KMS-11 (cell line): ENCODE measurements around the gene PTPRF.

ENCODE experiments used
- H2AFZ ChIP-seq: fragments of 200-600 bp; sonication (generic); 2 replicates; pipeline ENCODE4 v1.6.1; 2016; ENCODE audit warnings: antibody characterized with exemption, mixed run types, low read depth
- H3K27ac ChIP-seq: fragments of 200-600 bp; sonication (generic); 2 replicates; pipeline ENCODE4 v1.6.1; 2016; ENCODE audit warnings: mild to moderate bottlenecking, mixed run types
- H3K27me3 ChIP-seq: fragments of 200-600 bp; sonication (generic); 2 replicates; pipeline ENCODE4 v1.6.1; 2017; ENCODE audit warnings: mild to moderate bottlenecking, low read depth, mixed run types, moderate library complexity; ENCODE audit not compliant: insufficient read depth
- H3K36me3 ChIP-seq: fragments of 200-600 bp; sonication (generic); 2 replicates; pipeline ENCODE4 v1.6.1; 2017; ENCODE audit warnings: mild to moderate bottlenecking, mixed run types; ENCODE audit not compliant: insufficient read depth
- H3K4me1 ChIP-seq: fragments of 200-600 bp; sonication (generic); 2 replicates; pipeline ENCODE4 v1.6.1; 2016; ENCODE audit warnings: mild to moderate bottlenecking, low read depth, mixed run types; ENCODE audit not compliant: poor library complexity, severe bottlenecking
- H3K4me2 ChIP-seq: fragments of 200-600 bp; sonication (generic); 2 replicates; pipeline ENCODE4 v1.7.0; 2016; ENCODE audit warnings: mild to moderate bottlenecking, mixed run types
- H3K4me3 ChIP-seq: fragments of 200-600 bp; sonication (generic); IDR thresholded peaks from 2 replicates; pipeline ENCODE4 v1.6.1; 2017; ENCODE audit warnings: low read depth, low read length, mixed read lengths; ENCODE audit not compliant: insufficient read depth
- H3K79me2 ChIP-seq: fragments of 200-600 bp; sonication (generic); 2 replicates; pipeline ENCODE4 v1.6.1; 2016; ENCODE audit warnings: low read depth, mixed run types; ENCODE audit not compliant: insufficient read depth
- H3K9ac ChIP-seq: fragments of 200-600 bp; sonication (generic); 2 replicates; pipeline ENCODE4 v1.6.1; 2016; ENCODE audit warnings: mild to moderate bottlenecking, mixed run types
- H4K20me1 ChIP-seq: fragments of 200-600 bp; sonication (generic); 2 replicates; pipeline ENCODE4 v1.6.1; 2016; ENCODE audit warnings: mild to moderate bottlenecking, mixed run types; ENCODE audit not compliant: insufficient read depth
- CTCF ChIP-seq: fragments of 200-600 bp; sonication (generic); conservative IDR thresholded peaks from 2 replicates; pipeline ENCODE4 v1.6.1; 2017; ENCODE audit warnings: low read depth, mild to moderate bottlenecking, antibody characterized with exemption, low read length, moderate library complexity, mixed read lengths

PTPRF gene

DNA sequence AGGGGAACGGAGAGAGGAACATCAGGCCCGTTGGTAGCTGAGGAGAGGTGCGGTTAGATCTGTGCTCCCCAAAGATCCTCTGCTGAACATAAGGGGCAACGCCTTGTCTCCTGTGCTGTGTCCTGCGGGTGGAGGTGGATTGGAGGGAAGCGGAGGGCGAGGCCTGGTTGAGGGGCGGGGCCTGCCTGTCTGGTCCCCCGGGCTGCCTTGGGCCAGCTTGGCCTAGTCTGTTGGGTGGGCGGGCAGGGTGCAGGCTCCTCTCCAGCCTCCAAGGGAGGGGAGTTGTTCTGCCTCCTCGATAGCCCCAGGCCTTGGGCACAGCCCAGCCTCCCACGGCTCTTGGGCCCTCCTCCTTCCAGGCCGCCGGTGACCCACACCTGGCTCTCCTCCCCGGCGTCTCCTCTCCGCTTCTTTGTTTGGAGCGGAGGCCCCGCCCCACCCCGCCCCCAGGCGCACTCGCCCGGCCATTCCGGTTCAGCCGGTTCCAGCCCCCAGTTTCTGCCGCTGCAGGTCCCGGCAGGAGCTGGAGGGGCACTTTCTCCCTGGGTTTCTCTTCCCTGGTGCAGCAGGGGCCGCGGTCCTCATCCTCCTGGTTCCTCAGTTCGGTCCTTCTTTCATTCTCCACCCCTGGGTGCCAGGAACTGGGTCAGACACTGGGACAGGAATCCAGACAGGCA, 19.4 kb downstream of the PTPRF start:
- H3K79me2 ChIP-seq = no peaks in the 10 kb centered on the region
- no peak overlapping the region for H3K4me2 ChIP-seq
- H3K4me3 ChIP-seq = no peak overlapping the region
- no peak overlapping the region for H3K27ac ChIP-seq
- no peak overlapping the region for H3K9ac ChIP-seq
- H3K4me1 ChIP-seq = peaks cover 3% of the 10 kb centered on the region
- H3K27me3 ChIP-seq = no peaks in the 10 kb centered on the region
- H2AFZ ChIP-seq = no peak overlapping the region
- no peak for TF ChIP-seq CTCF
- H3K36me3 ChIP-seq = no peaks in the 10 kb centered on the region
- H4K20me1 ChIP-seq = no peaks in the 10 kb centered on the region

GRCh38 chr1:43550598-43551246, 20.0 kb downstream of the PTPRF start:
- Histone ChIP-seq H3K4me2 (no peak overlapping the region), H2AFZ (no peak overlapping the region), H4K20me1 (no peaks in the 10 kb centered on the region), H3K4me3 (no peak overlapping the region), H3K27ac (no peak overlapping the region), H3K79me2 (no peaks in the 10 kb centered on the region), H3K27me3 (no peaks in the 10 kb centered on the region), H3K4me1 (peaks cover 3% of the 10 kb centered on the region), H3K9ac (no peak overlapping the region), H3K36me3 (no peaks in the 10 kb centered on the region)
- TF ChIP-seq CTCF = no peak

- no peak for TF ChIP-seq CTCF
- H3K27me3 ChIP-seq = no peaks in the 10 kb centered on the region
- no peak overlapping the region for H3K4me3 ChIP-seq
- H3K4me2 ChIP-seq = no peak overlapping the region
- peaks cover 3% of the 10 kb centered on the region for H3K4me1 ChIP-seq
- H2AFZ ChIP-seq = no peak overlapping the region
- H4K20me1 ChIP-seq = no peaks in the 10 kb centered on the region
- no peak overlapping the region for H3K27ac ChIP-seq
- H3K79me2 ChIP-seq = no peaks in the 10 kb centered on the region
- no peak overlapping the region for H3K9ac ChIP-seq
- H3K36me3 ChIP-seq = no peaks in the 10 kb centered on the region
Measured at GRCh38 chr1:43551396-43551888, 20.8 kb downstream of the PTPRF start.

GRCh38 chr1:43552059-43552742, 21.5 kb downstream of the PTPRF start:
- TF ChIP-seq CTCF = no peak
- no peaks in the 10 kb centered on the region for H3K79me2 ChIP-seq
- no peak overlapping the region for H3K4me2 ChIP-seq
- no peaks in the 10 kb centered on the region for H3K27me3 ChIP-seq
- H4K20me1 ChIP-seq = no peaks in the 10 kb centered on the region
- H2AFZ ChIP-seq = no peak overlapping the region
- peaks cover 3% of the 10 kb centered on the region for H3K4me1 ChIP-seq
- no peaks in the 10 kb centered on the region for H3K36me3 ChIP-seq
- H3K27ac ChIP-seq = no peak overlapping the region
- no peak overlapping the region for H3K9ac ChIP-seq
- no peak overlapping the region for H3K4me3 ChIP-seq
